NCI-H460 (cell line): ENCODE data around the gene CDH4. TPM values are rescaled to one million over a fixed set of nuclear protein-coding genes. Genes with fewer than 3 reads are reported as not detected.

Experiments used
- DNase-seq: peaks from one replicate; pipeline ENCODE4 v3.0.0-alpha.2; 2016; ENCODE audit warnings: low read depth; ENCODE audit errors: extremely low read depth
- total RNA-seq: library from RNA; depleted of rRNA; stranded (reverse); fragments of >200 nt; shearing (Covaris generic); gene quantifications from 2 replicates; pipeline ENCODE4 v1.2.3, GENCODE V29; 2014

Gene CDH4
- total RNA-seq, 1 experiment from 2014 or later, result not detected

DNA sequence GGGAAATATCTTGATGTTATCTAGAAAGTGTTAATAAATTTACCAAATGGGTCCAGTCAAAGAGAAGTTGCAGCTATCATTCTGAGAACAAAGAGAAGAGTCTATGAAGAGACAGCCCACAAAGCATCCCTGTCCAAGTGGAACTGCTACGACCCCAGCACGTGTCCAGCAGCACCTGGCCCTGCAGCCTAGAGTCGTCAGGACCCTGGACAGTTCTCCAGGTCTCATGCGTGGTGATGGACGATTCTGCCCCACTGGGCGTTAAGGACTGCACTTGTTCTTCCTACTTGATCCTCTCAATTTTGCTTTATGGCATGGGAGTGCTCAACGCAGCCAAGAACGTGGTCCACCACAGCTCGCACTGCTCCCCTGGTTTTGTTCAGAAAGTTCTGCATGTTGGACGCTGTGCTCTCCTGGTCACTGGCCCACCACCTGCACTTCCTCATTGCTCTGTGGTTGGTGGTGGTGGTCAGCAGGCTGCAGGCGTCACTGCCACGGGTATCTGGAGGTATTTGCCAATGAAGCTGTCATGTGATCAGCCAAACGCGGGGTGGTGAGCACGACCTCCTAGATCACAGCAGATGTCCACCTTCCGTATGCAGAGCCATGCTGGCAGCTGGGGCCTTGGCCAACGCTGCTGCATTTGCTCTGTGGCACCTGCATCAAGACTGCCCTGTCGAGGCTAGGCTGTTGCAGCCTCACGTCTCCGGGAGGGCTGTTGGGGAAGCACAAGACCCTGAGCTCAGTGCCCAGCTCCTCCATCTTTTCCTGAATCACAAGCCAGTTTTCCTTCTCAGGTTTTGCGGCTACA lies 356.4 kb downstream of the CDH4 start:
- peak; percentile 24 for DNase-seq

GRCh38 chr20:61609461-61609860 lies 357.4 kb downstream of the CDH4 start:
- no peak for DNase-seq

- no peak for DNase-seq
Observed at GRCh38 chr20:61611401-61612180, 359.5 kb downstream of the CDH4 start.

DNA sequence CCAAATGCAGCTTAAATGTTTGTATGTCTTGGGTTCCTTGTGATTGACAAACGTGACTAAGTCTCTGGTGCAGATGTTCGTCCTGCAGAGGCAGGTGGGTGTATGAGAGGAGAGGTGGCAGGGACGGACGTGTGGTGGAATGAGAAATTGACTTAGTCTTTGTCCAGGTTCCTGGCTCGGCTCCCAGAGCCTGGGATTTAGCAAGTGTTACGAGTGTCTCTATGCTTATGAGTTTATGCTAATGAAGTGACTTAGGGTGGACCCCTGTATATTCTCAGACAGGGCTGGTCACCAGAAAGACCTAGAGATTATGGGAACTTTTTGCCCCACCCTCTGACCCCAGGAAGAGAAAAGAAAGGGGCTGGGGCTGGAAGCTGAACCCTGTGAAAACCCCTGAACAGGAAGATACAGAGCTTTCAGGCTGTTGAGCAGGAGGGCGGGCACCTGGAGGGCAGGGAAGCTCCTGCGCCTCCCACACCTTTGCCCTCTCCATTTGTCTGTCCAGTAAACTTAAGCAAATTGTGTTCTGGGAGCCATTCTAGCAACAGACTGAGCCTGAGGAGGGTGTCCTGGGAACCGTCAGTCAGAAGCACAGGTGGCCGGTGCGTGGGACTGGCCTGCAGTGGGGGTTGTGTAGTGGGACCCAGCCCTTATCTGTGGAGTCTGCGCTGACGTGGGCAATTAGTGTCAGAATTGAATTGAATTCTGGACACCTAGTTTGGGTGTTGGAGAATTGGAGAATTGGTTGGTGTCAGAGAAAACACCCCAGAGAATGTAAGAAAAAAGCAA lies 362.1 kb downstream of the CDH4 start:
- DNase-seq, result no peak

GRCh38 chr20:61614706-61615100 lies 362.6 kb downstream of the CDH4 start:
- DNase-seq, result no peak

- no peak for DNase-seq
Observed at GRCh38 chr20:61615806-61616205, 363.7 kb downstream of the CDH4 start.

DNA sequence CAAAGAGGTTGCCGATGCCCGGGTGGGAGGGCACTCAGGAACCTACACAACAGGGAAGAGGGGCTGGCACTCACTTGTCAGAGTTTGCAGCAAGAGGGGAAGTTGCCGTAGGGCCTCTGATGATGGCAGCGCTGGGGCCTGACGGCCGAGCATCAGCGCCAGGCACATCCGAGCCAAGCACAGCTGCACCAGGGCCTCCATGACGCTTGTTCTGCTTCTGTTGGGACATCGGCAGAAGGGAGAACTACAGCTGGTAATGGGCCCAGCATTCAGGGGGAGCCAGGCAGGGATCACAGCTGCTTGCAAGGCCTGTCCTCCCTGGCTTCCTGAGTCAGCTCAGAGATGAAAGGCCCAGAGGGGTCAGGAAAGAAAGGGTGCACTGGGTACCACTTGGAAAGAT lies 367.7 kb downstream of the CDH4 start:
- no peak for DNase-seq

DNA sequence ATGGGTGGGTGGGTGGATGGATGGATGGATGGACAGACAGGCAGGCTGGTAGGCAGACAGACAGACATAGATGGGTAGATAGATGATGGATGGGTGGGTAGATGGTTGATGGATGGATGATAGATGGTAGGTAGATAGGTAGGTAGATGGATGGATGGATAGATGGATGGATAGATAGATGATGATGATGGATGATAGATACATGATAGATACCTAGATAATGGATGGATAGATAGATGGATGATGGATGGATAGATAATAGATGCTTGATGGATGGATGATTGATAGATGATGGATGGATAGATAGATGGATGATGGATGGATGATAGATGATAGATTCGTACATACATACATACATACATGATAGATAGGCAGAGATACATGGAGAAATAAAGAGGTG lies 368.1 kb downstream of the CDH4 start:
- no peak for DNase-seq

DNA sequence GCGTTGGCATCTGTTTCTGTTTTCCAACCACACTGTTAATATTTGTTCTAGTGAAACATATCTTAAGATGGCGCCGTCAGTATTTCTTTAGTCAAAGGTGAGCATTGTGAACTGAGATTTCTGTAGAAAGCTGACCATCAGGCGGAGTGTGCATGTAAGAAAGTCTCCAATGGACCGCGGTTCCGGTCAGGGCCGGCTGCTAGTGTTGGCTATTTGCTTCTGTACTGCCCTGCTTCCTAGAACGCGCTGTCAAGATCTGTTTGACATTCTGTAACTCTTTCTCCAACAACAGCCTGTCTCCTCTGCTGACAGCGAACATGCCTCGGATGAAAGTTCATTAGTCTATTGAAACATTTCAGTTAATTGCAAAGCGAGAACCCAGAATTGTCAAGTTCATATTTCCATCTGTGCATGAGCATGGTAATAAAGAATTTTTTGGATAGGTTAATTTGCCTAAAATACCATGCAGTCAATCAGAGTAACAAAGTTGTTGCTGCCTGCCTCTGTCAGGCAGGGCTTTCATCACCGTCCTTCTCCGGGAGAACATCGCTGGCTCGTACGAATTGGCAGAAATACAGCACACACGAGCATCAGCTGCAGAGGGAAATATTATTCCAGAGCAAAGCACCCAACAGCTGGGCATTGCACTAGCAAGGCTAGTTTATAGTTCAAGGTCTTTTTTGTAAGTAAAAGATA lies 369.1 kb downstream of the CDH4 start:
- DNase-seq, result no peak

DNA sequence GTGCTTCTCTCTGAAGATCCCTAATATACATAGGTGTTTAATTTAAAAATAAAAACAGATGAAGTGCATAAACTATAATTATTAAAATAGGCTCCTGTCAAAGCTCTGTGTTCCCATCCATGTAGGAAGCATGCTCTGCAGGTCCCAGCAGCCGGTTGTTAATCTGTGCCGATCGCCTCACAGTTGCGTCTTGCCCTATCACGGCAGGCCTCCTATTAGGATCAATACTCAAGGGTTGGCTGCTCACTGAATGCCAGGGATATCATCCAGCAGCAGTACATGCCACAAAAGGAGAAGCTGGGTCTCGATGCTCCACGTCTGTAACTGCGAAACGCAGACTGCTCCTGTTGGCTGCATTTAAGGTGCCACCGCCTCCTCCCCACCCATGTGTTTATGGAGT lies 369.8 kb downstream of the CDH4 start:
- no peak for DNase-seq

DNA sequence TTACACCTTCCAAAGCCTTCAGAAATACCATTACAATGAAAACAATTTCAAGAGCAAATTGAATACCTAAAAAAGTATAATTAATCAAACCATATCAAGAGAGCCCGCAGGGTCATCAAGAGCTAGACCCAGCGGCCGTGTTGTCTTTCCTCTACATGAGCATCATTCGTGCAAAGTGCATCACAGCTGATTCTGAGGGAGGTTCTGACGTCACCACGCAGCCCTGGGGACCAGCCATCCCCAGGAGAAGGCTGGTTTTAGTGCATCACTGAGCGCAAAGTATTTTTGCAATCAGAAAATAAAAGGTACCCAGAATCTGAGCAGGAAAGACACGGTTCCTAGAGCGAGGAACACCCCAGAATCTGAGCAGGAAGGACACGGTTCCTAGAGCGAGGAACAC lies 371.4 kb downstream of the CDH4 start:
- no peak for DNase-seq

DNA sequence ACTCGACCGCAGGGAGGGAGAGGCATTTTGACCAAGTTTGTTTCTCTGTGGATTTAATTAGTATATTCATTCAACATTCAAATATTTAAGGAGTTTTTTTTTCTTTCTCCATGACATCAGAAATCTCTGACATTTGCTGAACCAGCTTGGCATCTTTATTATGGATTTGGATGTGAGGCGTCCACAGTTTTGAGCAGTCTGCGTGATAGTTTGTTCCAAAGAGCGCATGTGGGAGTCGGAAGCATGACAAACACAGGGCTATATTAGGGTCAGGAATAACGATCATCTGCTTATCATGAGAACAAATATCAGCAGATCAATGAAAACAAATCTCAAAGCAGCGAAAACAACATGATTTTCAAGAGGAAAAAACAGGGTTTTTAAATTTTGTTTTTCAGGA lies 373.2 kb downstream of the CDH4 start:
- DNase-seq, result no peak

DNA sequence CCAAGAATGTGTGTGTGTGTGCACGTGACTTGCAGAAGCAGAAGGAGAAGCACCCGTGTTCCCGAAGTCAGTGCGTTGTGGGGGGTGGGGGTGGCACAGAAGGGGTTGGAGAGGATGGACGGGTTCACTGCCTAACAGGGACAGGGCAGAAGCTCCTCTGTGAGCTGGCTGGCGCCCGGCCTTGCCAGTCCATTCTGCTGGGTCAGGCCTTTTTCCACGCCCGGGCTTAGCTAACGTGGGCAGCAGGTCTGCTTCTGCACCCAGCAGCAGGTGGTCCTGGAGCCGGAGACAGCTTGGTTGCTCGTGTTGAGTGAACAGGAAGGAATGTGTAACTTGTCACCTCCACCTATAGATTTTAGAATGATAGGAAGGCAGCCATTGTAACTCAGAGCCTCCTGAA lies 374.4 kb downstream of the CDH4 start:
- DNase-seq, result no peak

DNA sequence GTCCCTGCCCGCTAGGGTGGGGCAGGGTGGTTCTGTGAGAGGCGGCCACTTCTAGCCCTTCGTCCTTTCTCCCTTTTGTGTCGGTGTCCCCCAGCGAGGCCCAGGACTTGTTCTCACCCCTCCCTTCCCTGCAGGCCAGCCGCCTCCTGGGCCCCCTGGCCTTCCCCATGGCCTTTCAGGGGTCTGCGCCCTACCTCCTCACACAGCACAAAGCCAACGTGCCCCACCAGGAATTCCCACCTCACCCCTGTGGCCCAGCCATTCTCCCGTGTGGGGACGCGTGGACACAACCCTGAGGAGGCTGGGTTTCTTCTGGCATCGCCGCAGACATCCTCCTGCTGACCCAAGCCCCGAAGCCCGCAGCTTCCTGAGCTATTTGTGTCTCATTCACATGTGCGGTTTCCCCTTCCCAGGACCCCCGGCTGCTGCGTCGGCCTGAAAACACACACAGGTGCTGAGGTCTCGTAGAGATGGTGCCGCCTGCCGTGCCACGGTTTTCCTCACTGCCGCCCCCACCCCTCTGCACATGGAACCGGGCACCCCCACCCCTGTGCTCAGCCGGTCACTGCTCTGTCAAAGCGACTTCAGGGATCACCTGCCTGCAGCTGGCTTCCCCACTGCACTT lies 375.8 kb downstream of the CDH4 start:
- no peak for DNase-seq

DNA sequence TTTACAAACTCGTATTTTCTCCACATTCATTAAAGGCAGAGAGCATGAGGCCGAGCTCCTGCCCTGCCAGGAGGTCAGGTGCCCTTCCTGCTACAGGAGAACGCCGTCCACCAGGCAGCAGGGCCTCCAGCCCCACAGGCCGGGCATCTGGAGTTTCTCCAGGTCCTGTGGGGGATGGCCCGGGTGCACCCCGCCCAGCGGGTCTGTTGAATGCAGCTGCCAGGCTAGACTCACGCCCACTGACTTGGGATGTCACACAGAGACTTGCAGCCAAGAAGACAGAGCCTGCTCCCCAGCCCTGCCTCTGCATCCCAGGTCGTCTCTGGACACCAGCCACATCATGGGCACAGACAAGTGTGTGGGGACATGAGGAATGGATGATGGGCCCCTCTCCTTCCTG lies 376.4 kb downstream of the CDH4 start:
- no peak for DNase-seq

GRCh38 chr20:61628901-61629601 lies 377.0 kb downstream of the CDH4 start:
- DNase-seq, result no peak

GRCh38 chr20:61629602-61630390 lies 377.7 kb downstream of the CDH4 start:
- DNase-seq, result no peak

- no peak for DNase-seq
Observed at GRCh38 chr20:61630391-61630650, 378.3 kb downstream of the CDH4 start.

- no peak for DNase-seq
Observed at GRCh38 chr20:61630816-61631215, 378.8 kb downstream of the CDH4 start.
